ENCODE results near the gene FRRS1L.
"Not testable (repeated sequence)": the region's sequence is repeated elsewhere in the genome, so short reads cannot be mapped to it uniquely, and the experiment has no call there.

Gene FRRS1L

GRCh38 chr9:109132567-109133021 lies 34.5 kb downstream of the FRRS1L start:
- no peak for DNase-seq (ENCODE audit: low read depth in 2 of 2)

GRCh38 chr9:109129470-109130197 lies 37.4 kb downstream of the FRRS1L start:
- no peak for DNase-seq (ENCODE audit: low read depth in 2 of 2)

- DNase-seq (ENCODE audit: low read depth in 2 of 2) = not testable (repeated sequence)
Measured at GRCh38 chr9:109126671-109127070, 40.4 kb downstream of the FRRS1L start.

- no peak for DNase-seq (ENCODE audit: low read depth in 2 of 2)
Measured at GRCh38 chr9:109124121-109124520, 42.9 kb downstream of the FRRS1L start.

- DNase-seq (ENCODE audit: low read depth in 2 of 2) = no peak
Measured at GRCh38 chr9:109122726-109123621, 44.1 kb downstream of the FRRS1L start.

GRCh38 chr9:109121232-109121796 lies 45.7 kb downstream of the FRRS1L start:
- no peak for DNase-seq (ENCODE audit: low read depth in 2 of 2)

GRCh38 chr9:109120204-109120789 lies 46.8 kb downstream of the FRRS1L start:
- no peak for DNase-seq (ENCODE audit: low read depth in 2 of 2)

GRCh38 chr9:109119439-109120203 lies 47.4 kb downstream of the FRRS1L start, which contains the start of gene TMEM245:
Gene TMEM245 (minus strand): TSS chr9:109119947. CDS start chr9:109119913, 34 bp downstream.
- DNase-seq (ENCODE audit: low read depth in 2 of 2) = peak; percentile 85 to 86

- no peak for DNase-seq (ENCODE audit: low read depth in 2 of 2)
Measured at GRCh38 chr9:109118808-109119438, 48.1 kb downstream of the FRRS1L start.

- DNase-seq (ENCODE audit: low read depth in 2 of 2) = peak in 1 of 2 donors; percentile 35
Measured at GRCh38 chr9:109117856-109118807, 48.9 kb downstream of the FRRS1L start.

GRCh38 chr9:109115931-109116526 lies 51.0 kb downstream of the FRRS1L start:
- DNase-seq (ENCODE audit: low read depth in 2 of 2) = no peak

- DNase-seq (ENCODE audit: low read depth in 2 of 2) = no peak
Measured at GRCh38 chr9:109114670-109115069, 52.4 kb downstream of the FRRS1L start.

GRCh38 chr9:109113892-109114609 lies 53.0 kb downstream of the FRRS1L start:
- no peak for DNase-seq (ENCODE audit: low read depth in 2 of 2)

GRCh38 chr9:109113254-109113653 lies 53.8 kb downstream of the FRRS1L start:
- DNase-seq (ENCODE audit: low read depth in 2 of 2) = no peak

GRCh38 chr9:109110329-109111021 lies 56.6 kb downstream of the FRRS1L start:
- no peak for DNase-seq (ENCODE audit: low read depth in 2 of 2)

- no peak for DNase-seq (ENCODE audit: low read depth in 2 of 2)
Measured at GRCh38 chr9:109109967-109110328, 57.1 kb downstream of the FRRS1L start.

GRCh38 chr9:109108318-109108717 lies 58.7 kb downstream of the FRRS1L start:
- no peak for DNase-seq (ENCODE audit: low read depth in 2 of 2)
